Femur (tissue), 1 donor: ENCODE results near the gene ABCA4.
A peak's percentile ranks its signal among the peaks of the same experiment; 100 is the strongest.
"Not testable (repeated sequence)": the region's sequence is repeated elsewhere in the genome, so short reads cannot be mapped to it uniquely, and the experiment has no call there.

Source experiments
- DNase-seq: peaks from one replicate; pipeline ENCODE4 v3.0.0-alpha.2; 2017

Gene ABCA4

GRCh38 chr1:94120991-94121390, at the start of gene ABCA4:
Gene ABCA4 (minus strand): TSS chr1:94121148. CDS start chr1:94121045, 103 bp downstream.
- DNase-seq: no peak

DNA sequence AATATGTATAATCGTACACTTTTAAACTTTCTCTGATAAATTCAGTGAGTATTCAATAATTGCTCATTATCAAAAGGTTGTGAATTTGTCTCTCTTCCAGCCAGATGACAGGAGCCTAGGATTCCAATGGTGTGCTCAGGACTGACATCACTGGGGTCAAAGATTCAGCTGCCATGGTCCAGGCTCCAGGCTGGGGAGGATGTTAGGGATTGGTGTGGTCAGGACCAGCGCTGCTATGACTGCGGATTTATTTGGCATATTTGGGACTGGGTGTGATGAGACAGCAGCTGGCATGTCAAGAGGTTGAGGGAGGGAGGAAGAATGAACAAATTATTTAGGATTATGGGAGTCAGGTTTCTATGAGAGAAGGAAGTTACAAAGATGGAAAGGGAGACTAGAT, 48.2 kb upstream of the ABCA4 start:
- no peak for DNase-seq

GRCh38 chr1:94165843-94166242, 44.9 kb upstream of the ABCA4 start:
- no peak for DNase-seq

DNA sequence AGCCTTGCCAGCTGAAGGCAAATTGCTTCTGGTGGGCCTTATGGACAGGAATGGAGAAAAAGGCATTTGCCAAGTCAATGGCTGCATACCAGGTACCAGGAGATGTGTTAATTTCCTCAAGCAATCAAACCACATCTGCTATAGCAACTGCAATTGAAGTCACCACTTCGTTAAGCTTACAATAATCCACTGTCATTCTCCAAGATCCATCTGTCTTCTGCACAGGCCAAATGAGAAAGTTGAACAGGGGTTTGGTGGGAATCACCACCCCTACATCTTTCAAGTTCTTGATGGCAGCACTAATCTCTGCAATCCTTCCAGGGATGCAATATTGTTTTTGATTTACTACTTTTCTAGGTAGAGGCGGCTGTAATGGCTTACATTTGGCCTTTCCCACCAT, 43.9 kb upstream of the ABCA4 start:
- not testable (repeated sequence) for DNase-seq

GRCh38 chr1:94164121-94164520, 43.2 kb upstream of the ABCA4 start:
- not testable (repeated sequence) for DNase-seq

GRCh38 chr1:94163249-94163648, 42.3 kb upstream of the ABCA4 start:
- not testable (repeated sequence) for DNase-seq

DNA sequence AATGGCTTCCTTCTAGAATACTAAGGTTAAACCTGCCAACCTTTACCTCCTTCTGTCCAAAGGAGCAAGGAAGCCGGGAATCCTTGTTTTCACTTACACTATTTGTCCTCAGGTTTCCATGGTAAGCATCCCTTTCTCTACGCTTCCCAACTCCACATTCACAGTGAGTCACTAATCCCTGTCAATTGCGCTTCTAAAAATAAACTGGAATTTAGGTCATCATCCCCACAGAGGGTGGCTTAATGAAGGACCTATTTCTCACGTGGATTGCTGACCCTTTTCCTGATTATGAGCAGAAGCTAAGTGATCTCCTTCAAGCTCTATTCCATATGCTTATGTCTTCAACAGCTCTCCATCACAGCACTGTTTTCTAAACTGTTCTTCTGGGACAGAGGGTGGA, 39.9 kb upstream of the ABCA4 start:
- no peak for DNase-seq

- no peak for DNase-seq
Measured at GRCh38 chr1:94156096-94156625, 35.2 kb upstream of the ABCA4 start.

DNA sequence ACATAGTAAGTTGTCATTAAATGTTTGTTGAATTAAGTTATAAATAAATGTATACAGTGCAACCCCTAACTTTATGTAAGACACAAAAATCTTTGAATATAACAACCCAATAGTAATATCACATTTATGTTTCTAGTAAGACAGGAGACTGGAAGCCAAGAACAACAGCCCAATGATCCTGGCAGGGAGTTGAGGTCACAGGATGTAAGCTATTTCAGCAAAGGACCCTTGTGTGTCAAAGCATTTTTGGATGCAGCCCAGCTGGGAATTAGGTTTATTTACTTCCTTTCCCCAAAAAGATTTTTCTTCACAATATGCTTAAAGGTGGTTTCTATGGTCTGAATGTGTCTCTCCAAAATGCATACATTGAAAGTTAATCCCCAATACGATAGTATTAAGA, 34.0 kb upstream of the ABCA4 start:
- peak; percentile 27 for DNase-seq

- no peak for DNase-seq
Measured at GRCh38 chr1:94153133-94153532, 32.2 kb upstream of the ABCA4 start.

GRCh38 chr1:94149166-94149565, 28.2 kb upstream of the ABCA4 start:
- DNase-seq: not testable (repeated sequence)

DNA sequence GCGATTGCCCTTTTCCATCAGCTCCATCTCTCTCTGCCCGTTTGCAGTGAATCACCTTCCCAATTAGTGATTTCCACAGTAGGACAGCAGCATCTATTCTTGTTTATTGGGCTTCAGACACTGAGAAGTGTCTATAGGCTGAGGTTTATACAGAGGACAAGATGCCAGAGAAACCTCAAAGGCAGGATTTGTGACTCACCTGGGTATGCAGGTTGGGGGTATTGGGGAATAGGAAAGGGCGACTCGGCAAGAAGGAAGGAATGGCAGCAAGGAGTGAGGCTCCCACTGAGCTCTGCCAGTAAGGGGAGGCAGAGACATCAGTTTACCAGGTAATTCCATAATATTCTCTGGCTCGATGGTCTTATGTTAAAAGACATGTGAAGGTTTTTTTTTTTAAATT, 25.3 kb upstream of the ABCA4 start:
- no peak for DNase-seq

- DNase-seq: no peak
Measured at GRCh38 chr1:94144836-94145235, 23.9 kb upstream of the ABCA4 start.

GRCh38 chr1:94143809-94144176, 22.8 kb upstream of the ABCA4 start:
- no peak for DNase-seq

- no peak for DNase-seq
Measured at GRCh38 chr1:94143173-94143808, 22.3 kb upstream of the ABCA4 start.

DNA sequence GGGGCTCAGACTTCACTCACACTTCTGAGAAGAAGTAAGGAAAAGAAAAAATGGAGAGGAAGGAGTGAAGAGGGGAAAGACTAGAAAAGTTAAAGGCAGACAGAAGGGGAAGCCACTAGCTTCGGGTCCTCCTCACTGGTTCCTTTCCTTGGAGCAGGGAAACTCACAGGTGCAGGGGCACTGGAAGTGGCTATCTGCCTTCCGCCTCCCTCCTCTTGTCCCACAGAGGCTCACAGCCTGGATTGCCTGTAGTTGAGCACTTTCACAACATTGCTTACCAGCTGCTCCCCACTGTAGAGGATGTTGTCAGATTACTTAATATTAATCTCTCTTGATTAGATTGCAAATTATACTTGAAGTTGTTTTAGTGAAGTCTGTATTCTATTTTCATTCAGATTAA, 21.6 kb upstream of the ABCA4 start:
- DNase-seq: no peak

- no peak for DNase-seq
Measured at GRCh38 chr1:94142022-94142421, 21.1 kb upstream of the ABCA4 start.

- DNase-seq: no peak
Measured at GRCh38 chr1:94132111-94132510, 11.2 kb upstream of the ABCA4 start.

- no peak for DNase-seq
Measured at GRCh38 chr1:94130851-94131595, 10.1 kb upstream of the ABCA4 start.

GRCh38 chr1:94126651-94127050, 5.7 kb upstream of the ABCA4 start:
- DNase-seq: no peak

- DNase-seq: no peak
Measured at GRCh38 chr1:94125551-94126514, 4.9 kb upstream of the ABCA4 start.

- no peak for DNase-seq
Measured at GRCh38 chr1:94124538-94124937, 3.6 kb upstream of the ABCA4 start.
